HG03095 (cell line): ENCODE measurements around the gene NSD1.
"Not testable (repeated sequence)": the region's sequence is repeated elsewhere in the genome, so short reads cannot be mapped to it uniquely, and the experiment has no call there.

ENCODE experiments used
- ATAC-seq: cut with Tn5 transposase; IDR thresholded peaks from one replicate; pipeline ENCODE4 v1.9.1; 2021; ENCODE audit warnings: moderate library complexity; ENCODE audit not compliant: unreplicated experiment

The NSD1 gene

GRCh38 chr5:177171961-177172360 is 38.4 kb downstream of the NSD1 start:
- ATAC-seq, result no peak

GRCh38 chr5:177175336-177175735 is 41.8 kb downstream of the NSD1 start:
- ATAC-seq, result no peak

GRCh38 chr5:177176175-177176711 is 42.7 kb downstream of the NSD1 start:
- ATAC-seq, result no peak

- ATAC-seq, result not testable (repeated sequence)
Observed at GRCh38 chr5:177177847-177178437, 44.4 kb downstream of the NSD1 start.

- no peak for ATAC-seq
Observed at GRCh38 chr5:177178733-177179304, 45.2 kb downstream of the NSD1 start.

- no peak for ATAC-seq
Observed at GRCh38 chr5:177179431-177179830, 45.9 kb downstream of the NSD1 start.

GRCh38 chr5:177183142-177183541 is 49.6 kb downstream of the NSD1 start:
- ATAC-seq, result no peak

GRCh38 chr5:177183766-177184360 is 50.3 kb downstream of the NSD1 start:
- no peak for ATAC-seq

GRCh38 chr5:177185993-177186392 is 52.4 kb downstream of the NSD1 start:
- ATAC-seq, result no peak

- no peak for ATAC-seq
Observed at GRCh38 chr5:177186645-177187044, 53.1 kb downstream of the NSD1 start.

GRCh38 chr5:177188775-177189174 is 55.2 kb downstream of the NSD1 start:
- no peak for ATAC-seq

GRCh38 chr5:177189416-177189815 is 55.8 kb downstream of the NSD1 start:
- no peak for ATAC-seq

GRCh38 chr5:177189965-177190364 is 56.4 kb downstream of the NSD1 start:
- no peak for ATAC-seq

GRCh38 chr5:177194268-177194667 is 60.7 kb downstream of the NSD1 start:
- ATAC-seq, result no peak

- no peak for ATAC-seq
Observed at GRCh38 chr5:177195307-177195952, 61.9 kb downstream of the NSD1 start.

GRCh38 chr5:177198738-177199137 is 65.2 kb downstream of the NSD1 start:
- no peak for ATAC-seq

GRCh38 chr5:177204281-177204680 is 70.7 kb downstream of the NSD1 start:
- ATAC-seq, result no peak

GRCh38 chr5:177209610-177210009 is 76.0 kb downstream of the NSD1 start:
- ATAC-seq, result no peak

- ATAC-seq, result no peak
Observed at GRCh38 chr5:177212242-177212641, 78.7 kb downstream of the NSD1 start.

GRCh38 chr5:177220576-177220975 is 87.0 kb downstream of the NSD1 start:
- ATAC-seq, result no peak

GRCh38 chr5:177222269-177222668 is 88.7 kb downstream of the NSD1 start:
- no peak for ATAC-seq

GRCh38 chr5:177225798-177226197 is 92.2 kb downstream of the NSD1 start:
- ATAC-seq, result no peak
